Stomach (tissue), 4 donors: ENCODE measurements around the gene VAV2.

Experiments
- EP300 ChIP-seq: sonication (generic); formaldehyde crosslinking; IDR thresholded peaks from one replicate; pipeline ENCODE4 v1.6.1; 2017; ENCODE audit warnings: antibody characterized with exemption
- POLR2A ChIP-seq, 4 donors: fragments of 450-650 bp; IDR thresholded peaks; one replicate each; pipeline ENCODE4 v1.6.1; 2016; ENCODE audit warnings: antibody characterized with exemption in 4 of 4, control low read depth in 2 of 4, mild to moderate bottlenecking in 1 of 4, moderate library complexity in 1 of 4
- POLR2AphosphoS5 ChIP-seq, 3 donors: sonication (generic); formaldehyde crosslinking; IDR thresholded peaks; one replicate each; pipeline ENCODE4 v1.6.1; 2016; ENCODE audit warnings: antibody characterized with exemption in 3 of 3
- TF ChIP-seq, protein P1 (sequence below), 7 experiments: fragments of 450-650 bp in 4 of 7; fragments of 200-600 bp in 3 of 7; sonication (generic) in 3 of 7; IDR thresholded peaks; one replicate each; pipeline ENCODE4 v1.5.1; 2016 to 2019; ENCODE audit warnings: antibody characterized with exemption in 7 of 7, control low read depth in 2 of 7, mild to moderate bottlenecking in 1 of 7

DNA sequence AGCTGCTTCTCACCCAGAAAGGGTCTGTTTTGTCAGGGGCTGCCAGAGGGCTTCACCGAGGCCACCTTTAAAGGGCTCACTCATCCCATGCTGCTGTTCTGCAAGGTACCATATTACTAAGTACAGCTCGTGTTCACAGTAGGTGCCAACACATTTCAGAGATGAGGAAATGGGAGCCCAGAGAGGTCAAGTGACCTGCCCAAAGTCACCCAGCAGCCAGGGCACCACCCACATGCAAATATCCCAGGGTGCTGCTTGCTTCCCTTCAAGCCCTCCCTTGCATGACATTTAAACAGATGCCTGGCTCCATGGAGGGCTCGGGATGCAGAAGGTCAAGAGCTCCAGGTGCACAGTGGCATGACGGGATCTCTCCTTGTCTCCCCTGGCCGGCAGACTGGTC lies 130.4 kb downstream of the VAV2 start:
- TF ChIP-seq EP300 (no peak), POLR2A (IDR thresholded peaks at IDR 0.05) (no peak), POLR2AphosphoS5 (IDR thresholded peaks at IDR 0.05) (no peak)
- TF ChIP-seq, protein P1, sequence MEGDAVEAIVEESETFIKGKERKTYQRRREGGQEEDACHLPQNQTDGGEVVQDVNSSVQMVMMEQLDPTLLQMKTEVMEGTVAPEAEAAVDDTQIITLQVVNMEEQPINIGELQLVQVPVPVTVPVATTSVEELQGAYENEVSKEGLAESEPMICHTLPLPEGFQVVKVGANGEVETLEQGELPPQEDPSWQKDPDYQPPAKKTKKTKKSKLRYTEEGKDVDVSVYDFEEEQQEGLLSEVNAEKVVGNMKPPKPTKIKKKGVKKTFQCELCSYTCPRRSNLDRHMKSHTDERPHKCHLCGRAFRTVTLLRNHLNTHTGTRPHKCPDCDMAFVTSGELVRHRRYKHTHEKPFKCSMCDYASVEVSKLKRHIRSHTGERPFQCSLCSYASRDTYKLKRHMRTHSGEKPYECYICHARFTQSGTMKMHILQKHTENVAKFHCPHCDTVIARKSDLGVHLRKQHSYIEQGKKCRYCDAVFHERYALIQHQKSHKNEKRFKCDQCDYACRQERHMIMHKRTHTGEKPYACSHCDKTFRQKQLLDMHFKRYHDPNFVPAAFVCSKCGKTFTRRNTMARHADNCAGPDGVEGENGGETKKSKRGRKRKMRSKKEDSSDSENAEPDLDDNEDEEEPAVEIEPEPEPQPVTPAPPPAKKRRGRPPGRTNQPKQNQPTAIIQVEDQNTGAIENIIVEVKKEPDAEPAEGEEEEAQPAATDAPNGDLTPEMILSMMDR (IDR thresholded peaks at IDR 0.05): no peak
